GM12878 (cell line): ENCODE measurements around the gene TMEM63B. TPM values are rescaled to one million over a fixed set of nuclear protein-coding genes. Genes with fewer than 3 reads are reported as not detected.
A peak's percentile ranks its signal among the peaks of the same experiment; 100 is the strongest.

ENCODE experiments used
- BACH1 ChIP-seq: fragments of 450-650 bp; IDR thresholded peaks from 2 replicates; pipeline ENCODE4 v1.6.1; 2017; ENCODE audit warnings: mild to moderate bottlenecking, borderline replicate concordance
- CBX3 ChIP-seq: fragments of 200-600 bp; sonication (generic); IDR thresholded peaks from 2 replicates; pipeline ENCODE4 v1.6.1; 2016; ENCODE audit warnings: low read depth, borderline replicate concordance
- CEBPB ChIP-seq, 2 experiments: fragments of 150-350 bp in 1 of 2; IDR thresholded peaks; 2 replicates each; pipeline ENCODE4 v1.6.1; 2012 to 2014; ENCODE audit warnings: low read depth in 2 of 2, low read length in 2 of 2, borderline replicate concordance in 1 of 2, inconsistent platforms in 1 of 2
- CHD1 ChIP-seq: IDR thresholded peaks from 2 replicates; pipeline ENCODE4 v1.6.1; 2012; ENCODE audit warnings: low read depth, low read length, improper control_type of control experiment
- EGR1 ChIP-seq, 2 experiments: IDR thresholded peaks; 1 replicate in 1 of 2; 2 replicates in 1 of 2; pipeline ENCODE4 v1.6.1; 2011 to 2012; ENCODE audit warnings: low read depth in 2 of 2, low read length in 2 of 2, borderline replicate concordance in 1 of 2, mild to moderate bottlenecking in 1 of 2, moderate library complexity in 1 of 2
- ESRRA ChIP-seq: IDR thresholded peaks from 2 replicates; pipeline ENCODE4 v1.6.1; 2012; ENCODE audit warnings: mild to moderate bottlenecking, low read length, improper control_type of control experiment
- ETV6 ChIP-seq, 2 experiments: fragments of 450-650 bp in 1 of 2; IDR thresholded peaks in 1 of 2; conservative IDR thresholded peaks in 1 of 2; 2 replicates each; pipeline ENCODE4 v1.6.1; 2014; ENCODE audit warnings: antibody characterized with exemption in 1 of 2, borderline replicate concordance in 1 of 2, low read depth in 1 of 2, mild to moderate bottlenecking in 1 of 2, moderate library complexity in 1 of 2
- FOXM1 ChIP-seq: IDR thresholded peaks from 2 replicates; pipeline ENCODE4 v1.6.1; 2012; ENCODE audit warnings: low read depth, mild to moderate bottlenecking, inconsistent platforms, low read length, moderate library complexity
- NRF1 ChIP-seq: conservative IDR thresholded peaks from 2 replicates; pipeline ENCODE4 v1.6.1; 2011; ENCODE audit warnings: mild to moderate bottlenecking, low read depth, low read length, improper control_type of control experiment
- PAX5 ChIP-seq: IDR thresholded peaks from 2 replicates; pipeline ENCODE4 v1.6.1; 2011; ENCODE audit warnings: low read depth, low read length, borderline replicate concordance
- SP1 ChIP-seq: IDR thresholded peaks from one replicate; pipeline ENCODE4 v1.6.1; 2011; ENCODE audit warnings: low read depth, low read length
- ZBED1 ChIP-seq: IDR thresholded peaks from 2 replicates; pipeline ENCODE4 v1.6.1; 2016; ENCODE audit warnings: borderline replicate concordance
- ZNF207 ChIP-seq: fragments of 450-650 bp; IDR thresholded peaks from 2 replicates; pipeline ENCODE4 v1.6.1; 2014; ENCODE audit warnings: antibody characterized with exemption, mild to moderate bottlenecking, borderline replicate concordance
- ZZZ3 ChIP-seq: IDR thresholded peaks from 2 replicates; pipeline ENCODE4 v1.6.1; 2011; ENCODE audit warnings: low read depth; ENCODE audit not compliant: control insufficient read depth, insufficient read length
- polyA plus RNA-seq, 11 experiments: library from polyadenylated mRNA; depleted of rRNA in 4 of 11; unstranded in 6 of 11; stranded (reverse) in 5 of 11; fragments of >200 nt; fragmentation: Nextera tagmentation in 4 of 11; fragmentation: Illumina TruSeq in 1 of 11; extraction: Ambion mirVana in 4 of 11; extraction: Trizol in 1 of 11; gene quantifications; 1 replicate in 1 of 11; 2 replicates in 10 of 11; pipeline versions ENCODE4 v1.2.1 to v1.2.3, GENCODE V29; 2011 to 2016; ENCODE audit warnings: inconsistent platforms in 2 of 11, missing spikeins in 2 of 11, low read depth in 1 of 11
- total RNA-seq, 4 experiments: library from RNA; depleted of rRNA in 3 of 4; stranded (reverse); fragments of >200 nt in 3 of 4; fragmentation: Illumina TruSeq in 1 of 4; extraction: Trizol in 1 of 4; gene quantifications; 2 replicates each; pipeline versions ENCODE4 v1.2.1 to v1.2.3, GENCODE V29; 2013 to 2021
- TF ChIP-seq, protein P1 (sequence below): IDR thresholded peaks from 2 replicates; pipeline ENCODE4 v1.6.1; 2012; ENCODE audit warnings: low read depth, low read length, improper control_type of control experiment
- TF ChIP-seq, protein P2 (sequence below): IDR thresholded peaks from 2 replicates; pipeline ENCODE4 v1.6.1; 2011; ENCODE audit warnings: mild to moderate bottlenecking, low read depth, low read length, moderate library complexity; ENCODE audit not compliant: insufficient replicate concordance
- TF ChIP-seq, protein P3 (sequence below): IDR thresholded peaks from 2 replicates; pipeline ENCODE4 v1.6.1; 2012; ENCODE audit warnings: mild to moderate bottlenecking, low read depth, low read length
- TF ChIP-seq, protein P4 (sequence below): IDR thresholded peaks from 2 replicates; pipeline ENCODE4 v1.6.1; 2012; ENCODE audit warnings: improper control_type of control experiment, low read depth, low read length; ENCODE audit not compliant: insufficient replicate concordance

TMEM63B gene
- total and polyA plus RNA-seq, 10 of the 15 experiments (the other 5 are each of a cell fraction or from before 2014, with no cell fraction given) = 0.09 to 15.0 (median 7.1) TPM; not detected in 1

DNA sequence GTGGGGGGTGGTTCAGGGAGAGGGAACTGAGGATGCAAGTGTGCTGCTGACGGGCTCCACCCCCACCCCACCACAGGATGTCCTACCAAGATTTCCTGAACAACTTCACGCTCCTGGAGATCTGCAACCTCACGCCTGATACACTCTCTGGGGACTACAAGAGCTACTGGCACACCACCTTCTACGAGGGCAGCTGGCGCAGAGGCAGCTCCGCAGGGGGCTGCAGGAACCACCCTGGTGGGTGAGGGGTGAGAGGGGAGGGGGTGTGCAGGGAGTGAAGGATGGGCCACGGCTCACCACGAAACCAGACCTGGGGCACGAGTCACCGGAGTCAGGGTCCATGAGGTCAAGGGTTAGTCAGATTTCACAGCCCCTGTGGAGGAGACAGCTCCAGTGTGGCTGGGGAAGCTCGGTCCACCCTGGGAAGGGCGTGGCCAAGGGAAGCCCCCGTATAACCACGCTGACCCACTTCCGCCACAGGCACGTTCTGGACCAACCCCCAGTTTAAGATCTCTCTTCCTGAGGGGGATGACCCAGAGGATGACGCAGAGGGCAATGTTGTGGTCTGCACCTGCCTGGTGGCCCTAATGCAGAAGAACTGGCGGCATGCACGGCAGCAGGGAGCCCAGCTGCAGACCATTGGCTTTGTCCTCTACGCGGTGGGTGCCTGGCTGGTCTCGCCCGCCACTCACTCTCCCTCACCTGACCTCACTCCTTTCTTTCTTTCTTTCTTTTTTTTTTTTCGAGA lies 49.6 kb downstream of the TMEM63B start (continued):
- TF ChIP-seq FOXM1 (no peak), CHD1 (no peak), ZBED1 (no peak), ZNF207 (no peak), PAX5 (peak; percentile 69; the same call in 1 of the 2 replicates), ETV6 (conservative IDR thresholded peaks at IDR 0.05 in 1 of 2, IDR thresholded peaks at IDR 0.05 in 1 of 2; ENCODE audit: borderline replicate concordance in 1 of 2, low read depth in 1 of 2) (0 out of 4 replicates have a peak, but pooled peaks of 1 of the 2 experiments have one; percentile 24), BACH1 (peak; percentile 24; the same call in 1 of the 2 replicates), CBX3 (no peak), CEBPB (IDR thresholded peaks at IDR 0.05; ENCODE audit: borderline replicate concordance in 1 of 2, low read depth in 2 of 2, low read length in 2 of 2) (no peak), ESRRA (no peak), NRF1 (no peak), EGR1 (IDR thresholded peaks at IDR 0.05; ENCODE audit: borderline replicate concordance in 1 of 2, low read depth in 2 of 2, low read length in 2 of 2) (no peak), SP1 (peak; percentile 30), ZZZ3 (no peak)
- TF ChIP-seq, protein P1, sequence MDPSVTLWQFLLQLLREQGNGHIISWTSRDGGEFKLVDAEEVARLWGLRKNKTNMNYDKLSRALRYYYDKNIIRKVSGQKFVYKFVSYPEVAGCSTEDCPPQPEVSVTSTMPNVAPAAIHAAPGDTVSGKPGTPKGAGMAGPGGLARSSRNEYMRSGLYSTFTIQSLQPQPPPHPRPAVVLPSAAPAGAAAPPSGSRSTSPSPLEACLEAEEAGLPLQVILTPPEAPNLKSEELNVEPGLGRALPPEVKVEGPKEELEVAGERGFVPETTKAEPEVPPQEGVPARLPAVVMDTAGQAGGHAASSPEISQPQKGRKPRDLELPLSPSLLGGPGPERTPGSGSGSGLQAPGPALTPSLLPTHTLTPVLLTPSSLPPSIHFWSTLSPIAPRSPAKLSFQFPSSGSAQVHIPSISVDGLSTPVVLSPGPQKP = no peak
- TF ChIP-seq, protein P2, sequence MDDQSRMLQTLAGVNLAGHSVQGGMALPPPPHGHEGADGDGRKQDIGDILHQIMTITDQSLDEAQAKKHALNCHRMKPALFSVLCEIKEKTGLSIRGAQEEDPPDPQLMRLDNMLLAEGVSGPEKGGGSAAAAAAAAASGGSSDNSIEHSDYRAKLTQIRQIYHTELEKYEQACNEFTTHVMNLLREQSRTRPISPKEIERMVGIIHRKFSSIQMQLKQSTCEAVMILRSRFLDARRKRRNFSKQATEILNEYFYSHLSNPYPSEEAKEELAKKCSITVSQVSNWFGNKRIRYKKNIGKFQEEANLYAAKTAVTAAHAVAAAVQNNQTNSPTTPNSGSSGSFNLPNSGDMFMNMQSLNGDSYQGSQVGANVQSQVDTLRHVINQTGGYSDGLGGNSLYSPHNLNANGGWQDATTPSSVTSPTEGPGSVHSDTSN = peak; percentile 28
- TF ChIP-seq, protein P3, sequence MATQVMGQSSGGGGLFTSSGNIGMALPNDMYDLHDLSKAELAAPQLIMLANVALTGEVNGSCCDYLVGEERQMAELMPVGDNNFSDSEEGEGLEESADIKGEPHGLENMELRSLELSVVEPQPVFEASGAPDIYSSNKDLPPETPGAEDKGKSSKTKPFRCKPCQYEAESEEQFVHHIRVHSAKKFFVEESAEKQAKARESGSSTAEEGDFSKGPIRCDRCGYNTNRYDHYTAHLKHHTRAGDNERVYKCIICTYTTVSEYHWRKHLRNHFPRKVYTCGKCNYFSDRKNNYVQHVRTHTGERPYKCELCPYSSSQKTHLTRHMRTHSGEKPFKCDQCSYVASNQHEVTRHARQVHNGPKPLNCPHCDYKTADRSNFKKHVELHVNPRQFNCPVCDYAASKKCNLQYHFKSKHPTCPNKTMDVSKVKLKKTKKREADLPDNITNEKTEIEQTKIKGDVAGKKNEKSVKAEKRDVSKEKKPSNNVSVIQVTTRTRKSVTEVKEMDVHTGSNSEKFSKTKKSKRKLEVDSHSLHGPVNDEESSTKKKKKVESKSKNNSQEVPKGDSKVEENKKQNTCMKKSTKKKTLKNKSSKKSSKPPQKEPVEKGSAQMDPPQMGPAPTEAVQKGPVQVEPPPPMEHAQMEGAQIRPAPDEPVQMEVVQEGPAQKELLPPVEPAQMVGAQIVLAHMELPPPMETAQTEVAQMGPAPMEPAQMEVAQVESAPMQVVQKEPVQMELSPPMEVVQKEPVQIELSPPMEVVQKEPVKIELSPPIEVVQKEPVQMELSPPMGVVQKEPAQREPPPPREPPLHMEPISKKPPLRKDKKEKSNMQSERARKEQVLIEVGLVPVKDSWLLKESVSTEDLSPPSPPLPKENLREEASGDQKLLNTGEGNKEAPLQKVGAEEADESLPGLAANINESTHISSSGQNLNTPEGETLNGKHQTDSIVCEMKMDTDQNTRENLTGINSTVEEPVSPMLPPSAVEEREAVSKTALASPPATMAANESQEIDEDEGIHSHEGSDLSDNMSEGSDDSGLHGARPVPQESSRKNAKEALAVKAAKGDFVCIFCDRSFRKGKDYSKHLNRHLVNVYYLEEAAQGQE = no peak
- TF ChIP-seq, protein P4, sequence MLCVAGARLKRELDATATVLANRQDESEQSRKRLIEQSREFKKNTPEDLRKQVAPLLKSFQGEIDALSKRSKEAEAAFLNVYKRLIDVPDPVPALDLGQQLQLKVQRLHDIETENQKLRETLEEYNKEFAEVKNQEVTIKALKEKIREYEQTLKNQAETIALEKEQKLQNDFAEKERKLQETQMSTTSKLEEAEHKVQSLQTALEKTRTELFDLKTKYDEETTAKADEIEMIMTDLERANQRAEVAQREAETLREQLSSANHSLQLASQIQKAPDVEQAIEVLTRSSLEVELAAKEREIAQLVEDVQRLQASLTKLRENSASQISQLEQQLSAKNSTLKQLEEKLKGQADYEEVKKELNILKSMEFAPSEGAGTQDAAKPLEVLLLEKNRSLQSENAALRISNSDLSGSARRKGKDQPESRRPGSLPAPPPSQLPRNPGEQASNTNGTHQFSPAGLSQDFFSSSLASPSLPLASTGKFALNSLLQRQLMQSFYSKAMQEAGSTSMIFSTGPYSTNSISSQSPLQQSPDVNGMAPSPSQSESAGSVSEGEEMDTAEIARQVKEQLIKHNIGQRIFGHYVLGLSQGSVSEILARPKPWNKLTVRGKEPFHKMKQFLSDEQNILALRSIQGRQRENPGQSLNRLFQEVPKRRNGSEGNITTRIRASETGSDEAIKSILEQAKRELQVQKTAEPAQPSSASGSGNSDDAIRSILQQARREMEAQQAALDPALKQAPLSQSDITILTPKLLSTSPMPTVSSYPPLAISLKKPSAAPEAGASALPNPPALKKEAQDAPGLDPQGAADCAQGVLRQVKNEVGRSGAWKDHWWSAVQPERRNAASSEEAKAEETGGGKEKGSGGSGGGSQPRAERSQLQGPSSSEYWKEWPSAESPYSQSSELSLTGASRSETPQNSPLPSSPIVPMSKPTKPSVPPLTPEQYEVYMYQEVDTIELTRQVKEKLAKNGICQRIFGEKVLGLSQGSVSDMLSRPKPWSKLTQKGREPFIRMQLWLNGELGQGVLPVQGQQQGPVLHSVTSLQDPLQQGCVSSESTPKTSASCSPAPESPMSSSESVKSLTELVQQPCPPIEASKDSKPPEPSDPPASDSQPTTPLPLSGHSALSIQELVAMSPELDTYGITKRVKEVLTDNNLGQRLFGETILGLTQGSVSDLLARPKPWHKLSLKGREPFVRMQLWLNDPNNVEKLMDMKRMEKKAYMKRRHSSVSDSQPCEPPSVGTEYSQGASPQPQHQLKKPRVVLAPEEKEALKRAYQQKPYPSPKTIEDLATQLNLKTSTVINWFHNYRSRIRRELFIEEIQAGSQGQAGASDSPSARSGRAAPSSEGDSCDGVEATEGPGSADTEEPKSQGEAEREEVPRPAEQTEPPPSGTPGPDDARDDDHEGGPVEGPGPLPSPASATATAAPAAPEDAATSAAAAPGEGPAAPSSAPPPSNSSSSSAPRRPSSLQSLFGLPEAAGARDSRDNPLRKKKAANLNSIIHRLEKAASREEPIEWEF = no peak
